GM21360 (cell line): ENCODE measurements around the gene LGSN.
"Not testable (repeated sequence)": the region's sequence is repeated elsewhere in the genome, so short reads cannot be mapped to it uniquely, and the experiment has no call there.

Experiments
- ATAC-seq: cut with Tn5 transposase; IDR thresholded peaks from one replicate; pipeline ENCODE4 v1.9.1; 2021; ENCODE audit warnings: mild to moderate bottlenecking, moderate library complexity; ENCODE audit not compliant: unreplicated experiment

Gene LGSN

GRCh38 chr6:63307581-63308246, 12.1 kb downstream of the LGSN start:
- ATAC-seq, result peak; percentile 94

GRCh38 chr6:63306420-63306819, 13.4 kb downstream of the LGSN start:
- no peak for ATAC-seq

GRCh38 chr6:63305277-63305676, 14.5 kb downstream of the LGSN start:
- ATAC-seq, result no peak

GRCh38 chr6:63303476-63303875, 16.3 kb downstream of the LGSN start:
- no peak for ATAC-seq

- ATAC-seq, result no peak
Measured at GRCh38 chr6:63299667-63300066, 20.1 kb downstream of the LGSN start.

GRCh38 chr6:63295553-63296194, 24.1 kb downstream of the LGSN start:
- ATAC-seq, result no peak

GRCh38 chr6:63290492-63291058, 29.2 kb downstream of the LGSN start:
- ATAC-seq, result no peak

- ATAC-seq, result no peak
Measured at GRCh38 chr6:63289269-63289872, 30.4 kb downstream of the LGSN start.

- no peak for ATAC-seq
Measured at GRCh38 chr6:63280639-63281180, 39.1 kb downstream of the LGSN start.

GRCh38 chr6:63278916-63279315, 40.9 kb downstream of the LGSN start:
- ATAC-seq, result no peak

GRCh38 chr6:63275953-63276352, 43.8 kb downstream of the LGSN start:
- no peak for ATAC-seq

GRCh38 chr6:63274795-63275430, 44.9 kb downstream of the LGSN start:
- not testable (repeated sequence) for ATAC-seq

GRCh38 chr6:63272397-63272796, 47.4 kb downstream of the LGSN start:
- no peak for ATAC-seq

- peak; percentile 53 for ATAC-seq
Measured at GRCh38 chr6:63269470-63269869, 50.3 kb downstream of the LGSN start.

- ATAC-seq, result peak; percentile 87
Measured at GRCh38 chr6:63268574-63268973, 51.2 kb downstream of the LGSN start.

GRCh38 chr6:63267828-63268227, 52.0 kb downstream of the LGSN start:
- ATAC-seq, result no peak

GRCh38 chr6:63267046-63267445, 52.7 kb downstream of the LGSN start:
- ATAC-seq, result no peak

GRCh38 chr6:63263444-63263843, 56.3 kb downstream of the LGSN start:
- ATAC-seq, result no peak

- peak; percentile 81 for ATAC-seq
Measured at GRCh38 chr6:63261820-63262219, 58.0 kb downstream of the LGSN start.

- no peak for ATAC-seq
Measured at GRCh38 chr6:63259153-63259552, 60.6 kb downstream of the LGSN start.

- ATAC-seq, result no peak
Measured at GRCh38 chr6:63249875-63250482, 69.8 kb downstream of the LGSN start.
